Measurements from ENCODE around the gene ELOVL7. TPM values are rescaled to one million over a fixed set of nuclear protein-coding genes. Genes with fewer than 3 reads are reported as not detected.

Gene ELOVL7
- total and polyA plus RNA-seq, 2 of the 4 experiments (the other 2 are of a cell fraction): 0.18 TPM; not detected in 1

DNA sequence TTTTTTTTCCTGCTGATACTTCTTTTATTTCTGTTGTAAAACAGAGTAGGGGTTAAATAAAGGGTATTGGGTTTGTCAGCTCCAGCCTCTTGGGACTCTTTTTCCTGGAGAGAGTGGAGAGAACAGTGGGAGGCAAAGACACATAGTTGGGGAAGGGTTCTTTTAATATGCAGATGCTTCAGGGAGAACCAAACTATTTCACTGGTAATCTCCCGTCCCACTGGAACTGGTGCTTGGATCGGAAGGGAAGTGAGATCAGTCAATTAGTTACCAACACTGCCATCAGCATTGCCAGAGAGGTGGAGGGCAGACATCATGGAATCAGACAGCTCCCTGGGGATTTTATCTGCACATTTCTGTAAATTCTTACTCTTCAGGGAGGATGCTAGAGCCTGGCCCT, 47.6 kb upstream of the ELOVL7 start:
- Histone ChIP-seq H3K27me3 (ENCODE audit: control insufficient read depth, insufficient read depth, low read length) (no peaks in the 10 kb centered on the region), H3K27ac (ENCODE audit: insufficient read depth, low read length) (no peak overlapping the region), H3K23ac (ENCODE audit: low read depth, low read length) (no peak overlapping the region), H3K9me3 (ENCODE audit: control insufficient read depth, insufficient read depth, low read length) (no peaks in the 10 kb centered on the region), H3K36me3 (ENCODE audit: control insufficient read depth, insufficient read depth, low read length) (0 out of 2 replicates have a peak, but pooled peaks cover 1% of the 10 kb centered on the region), H4K91ac (ENCODE audit: insufficient read depth, low read depth, low read length) (no peak overlapping the region), H4K8ac (ENCODE audit: low read depth in 2 of 2, low read length in 2 of 2) (no peak overlapping the region), H3K18ac (ENCODE audit: low read depth, low read length) (no peak overlapping the region), H2AK9ac (replicated peaks; ENCODE audit: low read depth, low read length, poor library complexity) (no peak overlapping the region), H2BK20ac (ENCODE audit: low read depth, low read length) (no peak overlapping the region), H2BK5ac (ENCODE audit: low read depth, low read length, poor library complexity, severe bottlenecking) (no peak overlapping the region), H3K4ac (ENCODE audit: low read depth, low read length) (no peak overlapping the region), H4K5ac (ENCODE audit: low read depth, low read length) (no peak overlapping the region), H3K79me1 (ENCODE audit: low read depth in 1 of 2, low read length in 2 of 2) (no peaks in the 10 kb centered on the region), H2BK120ac (ENCODE audit: low read depth, low read length) (no peak overlapping the region), H3K9me1 (ENCODE audit: insufficient read depth, low read length) (no peaks in the 10 kb centered on the region), H3K4me2 (ENCODE audit: low read depth, low read length) (no peak overlapping the region), H3K56ac (ENCODE audit: extremely low read depth, insufficient read depth, low read length) (no peak overlapping the region), H2BK15ac (ENCODE audit: low read depth, low read length) (no peak overlapping the region), H2AFZ (replicated peaks; ENCODE audit: low read length, poor library complexity) (no peak overlapping the region), H4K20me1 (ENCODE audit: insufficient read depth, low read length) (no peaks in the 10 kb centered on the region), H3K14ac (replicated peaks; ENCODE audit: low read depth, low read length) (no peak overlapping the region), H3K4me1 (ENCODE audit: control insufficient read depth, insufficient read depth, low read length) (no peaks in the 10 kb centered on the region), H3K9ac (ENCODE audit: low read depth, low read length) (no peak overlapping the region), H3K4me3 (ENCODE audit: insufficient read depth, low read depth, low read length) (no peak overlapping the region), H2AK5ac (ENCODE audit: low read depth, low read length) (no peak overlapping the region)
- BruUV-seq (replicated peaks): no TSS peak
- TF ChIP-seq MAZ (IDR thresholded peaks at IDR 0.05; ENCODE audit: borderline replicate concordance, low read depth, low read length) (no peak), RAD21 (IDR thresholded peaks at IDR 0.05; ENCODE audit: low read length) (no peak), CEBPB (IDR thresholded peaks at IDR 0.05; ENCODE audit: low read depth, low read length) (no peak), MXI1 (IDR thresholded peaks at IDR 0.05; ENCODE audit: borderline replicate concordance, low read depth, low read length) (no peak), CHD1 (IDR thresholded peaks at IDR 0.05; ENCODE audit: low read depth, low read length) (no peak), FOS (IDR thresholded peaks at IDR 0.05; ENCODE audit: low read depth, low read length) (no peak), BHLHE40 (IDR thresholded peaks at IDR 0.05; ENCODE audit: low read depth, low read length) (no peak), RCOR1 (IDR thresholded peaks at IDR 0.05; ENCODE audit: insufficient replicate concordance, low read length) (no peak), SMC3 (IDR thresholded peaks at IDR 0.05; ENCODE audit: low read depth, low read length) (no peak), NFE2L2 (IDR thresholded peaks at IDR 0.05; ENCODE audit: low read depth, low read length) (no peak), POLR2A (IDR thresholded peaks at IDR 0.05; ENCODE audit: low read depth, low read length) (no peak), RFX5 (IDR thresholded peaks at IDR 0.05; ENCODE audit: low read depth, low read length) (no peak), MAFK (IDR thresholded peaks at IDR 0.05; ENCODE audit: low read depth, low read length) (no peak)
- TF ChIP-seq, protein P1, sequence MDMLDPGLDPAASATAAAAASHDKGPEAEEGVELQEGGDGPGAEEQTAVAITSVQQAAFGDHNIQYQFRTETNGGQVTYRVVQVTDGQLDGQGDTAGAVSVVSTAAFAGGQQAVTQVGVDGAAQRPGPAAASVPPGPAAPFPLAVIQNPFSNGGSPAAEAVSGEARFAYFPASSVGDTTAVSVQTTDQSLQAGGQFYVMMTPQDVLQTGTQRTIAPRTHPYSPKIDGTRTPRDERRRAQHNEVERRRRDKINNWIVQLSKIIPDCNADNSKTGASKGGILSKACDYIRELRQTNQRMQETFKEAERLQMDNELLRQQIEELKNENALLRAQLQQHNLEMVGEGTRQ (IDR thresholded peaks at IDR 0.05; ENCODE audit: low read depth, low read length): no peak
- TF ChIP-seq, protein P2, sequence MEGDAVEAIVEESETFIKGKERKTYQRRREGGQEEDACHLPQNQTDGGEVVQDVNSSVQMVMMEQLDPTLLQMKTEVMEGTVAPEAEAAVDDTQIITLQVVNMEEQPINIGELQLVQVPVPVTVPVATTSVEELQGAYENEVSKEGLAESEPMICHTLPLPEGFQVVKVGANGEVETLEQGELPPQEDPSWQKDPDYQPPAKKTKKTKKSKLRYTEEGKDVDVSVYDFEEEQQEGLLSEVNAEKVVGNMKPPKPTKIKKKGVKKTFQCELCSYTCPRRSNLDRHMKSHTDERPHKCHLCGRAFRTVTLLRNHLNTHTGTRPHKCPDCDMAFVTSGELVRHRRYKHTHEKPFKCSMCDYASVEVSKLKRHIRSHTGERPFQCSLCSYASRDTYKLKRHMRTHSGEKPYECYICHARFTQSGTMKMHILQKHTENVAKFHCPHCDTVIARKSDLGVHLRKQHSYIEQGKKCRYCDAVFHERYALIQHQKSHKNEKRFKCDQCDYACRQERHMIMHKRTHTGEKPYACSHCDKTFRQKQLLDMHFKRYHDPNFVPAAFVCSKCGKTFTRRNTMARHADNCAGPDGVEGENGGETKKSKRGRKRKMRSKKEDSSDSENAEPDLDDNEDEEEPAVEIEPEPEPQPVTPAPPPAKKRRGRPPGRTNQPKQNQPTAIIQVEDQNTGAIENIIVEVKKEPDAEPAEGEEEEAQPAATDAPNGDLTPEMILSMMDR (conservative IDR thresholded peaks at IDR 0.05; ENCODE audit: low read depth, low read length): no peak
- TF ChIP-seq, protein P3, sequence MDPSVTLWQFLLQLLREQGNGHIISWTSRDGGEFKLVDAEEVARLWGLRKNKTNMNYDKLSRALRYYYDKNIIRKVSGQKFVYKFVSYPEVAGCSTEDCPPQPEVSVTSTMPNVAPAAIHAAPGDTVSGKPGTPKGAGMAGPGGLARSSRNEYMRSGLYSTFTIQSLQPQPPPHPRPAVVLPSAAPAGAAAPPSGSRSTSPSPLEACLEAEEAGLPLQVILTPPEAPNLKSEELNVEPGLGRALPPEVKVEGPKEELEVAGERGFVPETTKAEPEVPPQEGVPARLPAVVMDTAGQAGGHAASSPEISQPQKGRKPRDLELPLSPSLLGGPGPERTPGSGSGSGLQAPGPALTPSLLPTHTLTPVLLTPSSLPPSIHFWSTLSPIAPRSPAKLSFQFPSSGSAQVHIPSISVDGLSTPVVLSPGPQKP (IDR thresholded peaks at IDR 0.05; ENCODE audit: borderline replicate concordance, low read depth, low read length): no peak
- WGBS, 2 experiments (ENCODE audit: extremely low coverage in 2 of 2, insufficient read length in 1 of 2): no CpG with 5 or more reads among the region's 2 CpGs
- in situ Hi-C loops (cut with MboI; ENCODE audit: low sequenced_read_pairs): no loop called here
- CTCF ChIA-PET: no interaction called here
- dilution Hi-C loops (cut with HindIII; ENCODE audit: low sequenced_read_pairs, unreplicated experiment): no loop called here
- intact Hi-C loops (cut with micrococcal nuclease): no loop called here
- ATAC-seq (ENCODE audit: low read depth) (no peak), DNase-seq (no peak)
- POLR2A ChIA-PET (ENCODE audit: unreplicated experiment): no interaction called here

All from IMR-90 (cell line).